Measurements from ENCODE around the gene SLC6A17.

GRCh38 chr1:110208916-110209645, 58.8 kb downstream of the SLC6A17 start:
- TF ChIP-seq GATA2 (IDR thresholded peaks at IDR 0.05; ENCODE audit: low read depth, low read length) = no peak
- no peak for TF ChIP-seq GATA3 (IDR thresholded peaks at IDR 0.05; ENCODE audit: low read depth, low read length)
